Raji (cell line): Measurements from ENCODE around the gene USH2A.

Experiments used
- POLR2A ChIP-seq: IDR thresholded peaks from 2 replicates; pipeline ENCODE4 v1.6.1; 2011; ENCODE audit warnings: low read depth, low read length, control low read depth; ENCODE audit not compliant: insufficient read depth

The USH2A gene

GRCh38 chr1:216144661-216145450 lies 278.4 kb downstream of the USH2A start:
- TF ChIP-seq POLR2A = no peak

- TF ChIP-seq POLR2A = no peak
Measured at GRCh38 chr1:216142921-216143320, 280.3 kb downstream of the USH2A start.

GRCh38 chr1:216140730-216141524 lies 282.3 kb downstream of the USH2A start:
- TF ChIP-seq POLR2A = no peak

- TF ChIP-seq POLR2A = no peak
Measured at GRCh38 chr1:216124192-216124781, 299.0 kb downstream of the USH2A start.

GRCh38 chr1:216123446-216124191 lies 299.6 kb downstream of the USH2A start:
- no peak for TF ChIP-seq POLR2A

GRCh38 chr1:216119600-216119999 lies 303.6 kb downstream of the USH2A start:
- no peak for TF ChIP-seq POLR2A

- TF ChIP-seq POLR2A = no peak
Measured at GRCh38 chr1:216114180-216114579, 309.1 kb downstream of the USH2A start.

- TF ChIP-seq POLR2A = no peak
Measured at GRCh38 chr1:216113181-216113580, 310.1 kb downstream of the USH2A start.

- TF ChIP-seq POLR2A = no peak
Measured at GRCh38 chr1:216111842-216112241, 311.4 kb downstream of the USH2A start.

- no peak for TF ChIP-seq POLR2A
Measured at GRCh38 chr1:216095400-216095799, 327.8 kb downstream of the USH2A start.

- TF ChIP-seq POLR2A = no peak
Measured at GRCh38 chr1:216090556-216090955, 332.7 kb downstream of the USH2A start.

GRCh38 chr1:216086678-216087077 lies 336.6 kb downstream of the USH2A start:
- TF ChIP-seq POLR2A = no peak

- TF ChIP-seq POLR2A = no peak
Measured at GRCh38 chr1:216081445-216081844, 341.8 kb downstream of the USH2A start.

- no peak for TF ChIP-seq POLR2A
Measured at GRCh38 chr1:216076751-216077150, 346.5 kb downstream of the USH2A start.

- no peak for TF ChIP-seq POLR2A
Measured at GRCh38 chr1:216075339-216075738, 347.9 kb downstream of the USH2A start.
